KMS-11 (cell line): ENCODE measurements around the gene TOP1.

Experiments
- H2AFZ ChIP-seq: fragments of 200-600 bp; sonication (generic); 2 replicates; pipeline ENCODE4 v1.6.1; 2016; ENCODE audit warnings: antibody characterized with exemption, mixed run types, low read depth
- H3K27ac ChIP-seq: fragments of 200-600 bp; sonication (generic); 2 replicates; pipeline ENCODE4 v1.6.1; 2016; ENCODE audit warnings: mild to moderate bottlenecking, mixed run types
- H3K27me3 ChIP-seq: fragments of 200-600 bp; sonication (generic); 2 replicates; pipeline ENCODE4 v1.6.1; 2017; ENCODE audit warnings: mild to moderate bottlenecking, low read depth, mixed run types, moderate library complexity; ENCODE audit not compliant: insufficient read depth
- H3K36me3 ChIP-seq: fragments of 200-600 bp; sonication (generic); 2 replicates; pipeline ENCODE4 v1.6.1; 2017; ENCODE audit warnings: mild to moderate bottlenecking, mixed run types; ENCODE audit not compliant: insufficient read depth
- H3K4me1 ChIP-seq: fragments of 200-600 bp; sonication (generic); 2 replicates; pipeline ENCODE4 v1.6.1; 2016; ENCODE audit warnings: mild to moderate bottlenecking, low read depth, mixed run types; ENCODE audit not compliant: poor library complexity, severe bottlenecking
- H3K4me2 ChIP-seq: fragments of 200-600 bp; sonication (generic); 2 replicates; pipeline ENCODE4 v1.7.0; 2016; ENCODE audit warnings: mild to moderate bottlenecking, mixed run types
- H3K4me3 ChIP-seq: fragments of 200-600 bp; sonication (generic); IDR thresholded peaks from 2 replicates; pipeline ENCODE4 v1.6.1; 2017; ENCODE audit warnings: low read depth, low read length, mixed read lengths; ENCODE audit not compliant: insufficient read depth
- H3K79me2 ChIP-seq: fragments of 200-600 bp; sonication (generic); 2 replicates; pipeline ENCODE4 v1.6.1; 2016; ENCODE audit warnings: low read depth, mixed run types; ENCODE audit not compliant: insufficient read depth
- H3K9ac ChIP-seq: fragments of 200-600 bp; sonication (generic); 2 replicates; pipeline ENCODE4 v1.6.1; 2016; ENCODE audit warnings: mild to moderate bottlenecking, mixed run types
- H4K20me1 ChIP-seq: fragments of 200-600 bp; sonication (generic); 2 replicates; pipeline ENCODE4 v1.6.1; 2016; ENCODE audit warnings: mild to moderate bottlenecking, mixed run types; ENCODE audit not compliant: insufficient read depth
- CTCF ChIP-seq: fragments of 200-600 bp; sonication (generic); conservative IDR thresholded peaks from 2 replicates; pipeline ENCODE4 v1.6.1; 2017; ENCODE audit warnings: low read depth, mild to moderate bottlenecking, antibody characterized with exemption, low read length, moderate library complexity, mixed read lengths

The TOP1 gene

GRCh38 chr20:41171736-41172295, 143.2 kb downstream of the TOP1 start:
- H3K4me1 ChIP-seq: peaks cover 16% of the 10 kb centered on the region
- H3K27me3 ChIP-seq: no peaks in the 10 kb centered on the region
- H3K79me2 ChIP-seq: no peaks in the 10 kb centered on the region
- no peak overlapping the region for H3K4me2 ChIP-seq
- no peak overlapping the region for H3K27ac ChIP-seq
- no peak overlapping the region for H2AFZ ChIP-seq
- TF ChIP-seq CTCF: no peak
- H3K4me3 ChIP-seq: no peak overlapping the region
- no peaks in the 10 kb centered on the region for H3K36me3 ChIP-seq
- no peak overlapping the region for H3K9ac ChIP-seq
- H4K20me1 ChIP-seq: no peaks in the 10 kb centered on the region

GRCh38 chr20:41172296-41173140, 143.9 kb downstream of the TOP1 start:
- no peak for TF ChIP-seq CTCF

DNA sequence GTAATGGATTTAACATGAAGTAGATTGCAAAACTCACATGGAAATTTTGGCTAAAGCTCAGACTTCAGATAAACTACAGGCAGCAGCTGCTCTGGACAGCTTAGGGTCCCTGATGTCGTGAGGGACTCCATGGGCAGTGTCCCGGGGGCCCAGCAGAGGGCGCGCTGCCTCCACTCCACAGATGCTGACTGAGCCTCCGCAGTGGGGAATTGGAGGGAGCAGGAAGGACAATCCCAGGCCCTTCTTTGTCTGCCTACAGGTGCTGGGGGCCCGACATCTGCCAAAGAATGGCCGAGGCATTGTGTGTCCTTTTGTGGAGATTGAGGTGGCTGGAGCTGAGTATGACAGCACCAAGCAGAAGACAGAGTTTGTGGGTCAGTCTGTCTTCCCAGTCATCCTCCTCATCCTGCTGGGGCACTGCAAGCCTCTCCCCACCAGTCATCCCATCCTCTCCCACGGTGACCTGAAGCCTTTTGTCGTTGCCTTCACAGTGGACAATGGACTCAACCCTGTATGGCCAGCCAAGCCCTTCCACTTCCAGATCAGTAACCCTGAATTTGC, 144.6 kb downstream of the TOP1 start:
- Histone ChIP-seq H3K27me3 (no peaks in the 10 kb centered on the region), H3K4me2 (no peak overlapping the region), H3K36me3 (no peaks in the 10 kb centered on the region), H3K4me1 (peaks cover 2% of the 10 kb centered on the region), H3K27ac (no peak overlapping the region), H4K20me1 (no peaks in the 10 kb centered on the region), H2AFZ (no peak overlapping the region), H3K9ac (no peak overlapping the region), H3K4me3 (no peak overlapping the region), H3K79me2 (no peaks in the 10 kb centered on the region)
- TF ChIP-seq CTCF: peak; percentile 93

More at GRCh38 chr20:41172296-41173140, 143.9 kb downstream of the TOP1 start:
- Histone ChIP-seq H4K20me1 (no peaks in the 10 kb centered on the region), H3K79me2 (no peaks in the 10 kb centered on the region), H3K27ac (no peak overlapping the region), H3K36me3 (no peaks in the 10 kb centered on the region), H3K4me2 (no peak overlapping the region), H3K9ac (no peak overlapping the region), H3K4me1 (peaks cover 9% of the 10 kb centered on the region), H2AFZ (no peak overlapping the region), H3K27me3 (no peaks in the 10 kb centered on the region), H3K4me3 (no peak overlapping the region)

- no peaks in the 10 kb centered on the region for H3K27me3 ChIP-seq
- H3K4me3 ChIP-seq: no peak overlapping the region
- no peak overlapping the region for H3K27ac ChIP-seq
- no peaks in the 10 kb centered on the region for H3K36me3 ChIP-seq
- no peaks in the 10 kb centered on the region for H3K4me1 ChIP-seq
- H2AFZ ChIP-seq: no peak overlapping the region
- H3K79me2 ChIP-seq: no peaks in the 10 kb centered on the region
- no peak for TF ChIP-seq CTCF
- no peaks in the 10 kb centered on the region for H4K20me1 ChIP-seq
- no peak overlapping the region for H3K4me2 ChIP-seq
- H3K9ac ChIP-seq: no peak overlapping the region
Observed at GRCh38 chr20:41173791-41174341, 145.2 kb downstream of the TOP1 start.
